B cell (primary cell): ENCODE data around the gene RPS5. TPM values are rescaled to one million over a fixed set of nuclear protein-coding genes. Genes with fewer than 3 reads are reported as not detected.

Experiments used
- ATAC-seq: fragments of 200-7000 bp; cut with Tn5 transposase; one replicate; pipeline ENCODE4 v1.10.0; 2021; ENCODE audit warnings: low read depth, mild to moderate bottlenecking, moderate number of reproducible peaks, moderate library complexity
- CTCF ChIA-PET: fragments of 350-600 bp; sonication (Branson Sonifier 250); formaldehyde crosslinking; loops from one replicate; lab custom pipeline; 2021; ENCODE audit warnings: antibody characterized with exemption, inconsistent platforms; lab: Charles Lee
- POLR2A ChIA-PET: fragments of 350-600 bp; sonication (Branson Sonifier 250); formaldehyde crosslinking; loops from one replicate; lab custom pipeline; 2021; ENCODE audit warnings: antibody characterized with exemption; lab: Charles Lee
- DNase-seq: peaks from one replicate; pipeline ENCODE4 v3.0.0; 2013
- H2AFZ ChIP-seq: 2 replicates; pipeline ENCODE4 v1.6.1; 2012; ENCODE audit warnings: mild to moderate bottlenecking, low read depth, low read length; ENCODE audit not compliant: insufficient read depth, poor library complexity, severe bottlenecking
- H3K27ac ChIP-seq, 2 donors: 1 replicate in 1 of 2; 2 replicates in 1 of 2; pipeline ENCODE4 v1.5.1; 2012 to 2013; ENCODE audit warnings: low read length in 2 of 2, mild to moderate bottlenecking in 2 of 2, moderate library complexity in 1 of 2
- H3K27me3 ChIP-seq, 4 experiments: fragments of 200-600 bp in 1 of 4; sonication (generic) in 1 of 4; replicated peaks in 1 of 4; 1 replicate in 2 of 4; 2 replicates in 2 of 4; pipeline versions ENCODE4 v1.6.1 to v1.7.0; 2013 to 2016; ENCODE audit warnings: low read length in 3 of 4, mild to moderate bottlenecking in 2 of 4, mixed read lengths in 1 of 4, moderate library complexity in 1 of 4; ENCODE audit not compliant: insufficient read depth in 4 of 4, control insufficient read depth in 3 of 4; ENCODE audit errors: control extremely low read depth in 1 of 4
- H3K36me3 ChIP-seq, 2 experiments: replicated peaks in 1 of 2; 1 replicate in 1 of 2; 2 replicates in 1 of 2; pipeline versions ENCODE4 v1.6.1 to v1.7.1; 2013; ENCODE audit warnings: low read length in 1 of 2; ENCODE audit not compliant: insufficient read depth in 2 of 2, control insufficient read depth in 1 of 2; ENCODE audit errors: control extremely low read depth in 1 of 2, extremely low read depth in 1 of 2
- H3K4me1 ChIP-seq, 2 donors: fragments of 200-600 bp in 1 of 2; sonication (generic) in 1 of 2; 1 replicate in 1 of 2; 2 replicates in 1 of 2; pipeline versions ENCODE4 v1.5.1 to v1.6.1; 2013 to 2017; ENCODE audit warnings: low read length in 2 of 2; ENCODE audit not compliant: control insufficient read depth in 2 of 2, insufficient read depth in 2 of 2
- H3K4me2 ChIP-seq: replicated peaks from 2 replicates; pipeline ENCODE3; 2012; ENCODE audit warnings: mild to moderate bottlenecking, low read depth, low read length; ENCODE audit not compliant: poor library complexity, severe bottlenecking
- H3K4me3 ChIP-seq, 5 experiments: fragments of 200-600 bp in 1 of 5; sonication (generic) in 1 of 5; 1 replicate in 3 of 5; 2 replicates in 2 of 5; pipeline versions ENCODE4 v1.5.1 to v1.7.0; 2011 to 2016; ENCODE audit warnings: low read length in 4 of 5, mild to moderate bottlenecking in 4 of 5, low read depth in 2 of 5, control low read depth in 1 of 5, moderate library complexity in 1 of 5; ENCODE audit not compliant: insufficient read depth in 1 of 5; ENCODE audit errors: control extremely low read depth in 1 of 5, extremely low read depth in 1 of 5
- H3K79me2 ChIP-seq: fragments of 200-600 bp; sonication (generic); one replicate; pipeline ENCODE4 v1.6.0; 2016; ENCODE audit warnings: low read length; ENCODE audit not compliant: control insufficient read depth, insufficient read depth
- H3K9ac ChIP-seq: fragments of 200-600 bp; sonication (generic); 2 replicates; pipeline ENCODE4 v1.6.1; 2017; ENCODE audit warnings: mild to moderate bottlenecking, low read length, moderate library complexity
- H3K9me3 ChIP-seq, 3 donors: one replicate each; pipeline versions ENCODE4 v1.6.1 to v1.7.1; 2013; ENCODE audit warnings: low read length in 2 of 3; ENCODE audit not compliant: control insufficient read depth in 2 of 3, insufficient read depth in 1 of 3; ENCODE audit errors: control extremely low read depth in 1 of 3
- H4K20me1 ChIP-seq: 2 replicates; pipeline ENCODE4 v1.6.0; 2012; ENCODE audit warnings: mild to moderate bottlenecking, low read length; ENCODE audit not compliant: insufficient read depth, control insufficient read depth, poor library complexity, severe bottlenecking
- H3K27ac Mint-ChIP-seq: one replicate; pipeline ENCODE4 v1.8.0; 2021; ENCODE audit warnings: mixed read lengths
- H3K27me3 Mint-ChIP-seq: one replicate; pipeline ENCODE4 v1.8.0; 2021; ENCODE audit warnings: mixed read lengths
- H3K4me1 Mint-ChIP-seq: one replicate; pipeline ENCODE4 v1.8.0; 2021; ENCODE audit warnings: mixed read lengths
- H3K4me3 Mint-ChIP-seq: one replicate; pipeline ENCODE4 v1.8.0; 2021; ENCODE audit warnings: mixed read lengths
- H3K9me3 Mint-ChIP-seq: one replicate; pipeline ENCODE4 v1.8.0; 2022; ENCODE audit warnings: mixed read lengths; ENCODE audit not compliant: insufficient read depth
- EZH2 ChIP-seq: IDR thresholded peaks from 2 replicates; pipeline ENCODE4 v1.6.1; 2012; ENCODE audit warnings: borderline replicate concordance, low read depth, mild to moderate bottlenecking, moderate library complexity, low read length; ENCODE audit not compliant: insufficient read depth, poor library complexity, severe bottlenecking
- WGBS: methylation state at CpG from one replicate; pipeline ENCODE4 v1.1.5; 2013; ENCODE audit warnings: missing lambda C conversion rate; ENCODE audit not compliant: insufficient coverage; 5-methylcytosine and 5-hydroxymethylcytosine counted together
- intact Hi-C: fragments of 100-400 bp; cut with micrococcal nuclease; formaldehyde crosslinking; loops from one replicate; pipeline ENCODE4 v1.10.0; 2022
- polyA plus RNA-seq: library from polyadenylated mRNA; depleted of rRNA; stranded (reverse); fragments of >200 nt; gene quantifications from 2 replicates; pipeline ENCODE4 v1.2.3, GENCODE V29; 2012
- total RNA-seq, 2 donors: library from RNA; stranded (reverse); fragments of 120-200 nt in 1 of 2; gene quantifications; 1 replicate in 1 of 2; 2 replicates in 1 of 2; pipeline versions ENCODE4 v1.2.3 to v1.2.4, GENCODE V29; 2013 to 2022
- TF ChIP-seq, protein P1 (sequence below): fragments of 200-600 bp; IDR thresholded peaks from one replicate; pipeline ENCODE4 v1.8.0; 2022; ENCODE audit warnings: antibody characterized with exemption, mild to moderate bottlenecking

The RPS5 gene
- total and polyA plus RNA-seq, 2 donors (not counting 1 experiment from before 2014, with no cell fraction given): 1,311 to 4,330 TPM

DNA sequence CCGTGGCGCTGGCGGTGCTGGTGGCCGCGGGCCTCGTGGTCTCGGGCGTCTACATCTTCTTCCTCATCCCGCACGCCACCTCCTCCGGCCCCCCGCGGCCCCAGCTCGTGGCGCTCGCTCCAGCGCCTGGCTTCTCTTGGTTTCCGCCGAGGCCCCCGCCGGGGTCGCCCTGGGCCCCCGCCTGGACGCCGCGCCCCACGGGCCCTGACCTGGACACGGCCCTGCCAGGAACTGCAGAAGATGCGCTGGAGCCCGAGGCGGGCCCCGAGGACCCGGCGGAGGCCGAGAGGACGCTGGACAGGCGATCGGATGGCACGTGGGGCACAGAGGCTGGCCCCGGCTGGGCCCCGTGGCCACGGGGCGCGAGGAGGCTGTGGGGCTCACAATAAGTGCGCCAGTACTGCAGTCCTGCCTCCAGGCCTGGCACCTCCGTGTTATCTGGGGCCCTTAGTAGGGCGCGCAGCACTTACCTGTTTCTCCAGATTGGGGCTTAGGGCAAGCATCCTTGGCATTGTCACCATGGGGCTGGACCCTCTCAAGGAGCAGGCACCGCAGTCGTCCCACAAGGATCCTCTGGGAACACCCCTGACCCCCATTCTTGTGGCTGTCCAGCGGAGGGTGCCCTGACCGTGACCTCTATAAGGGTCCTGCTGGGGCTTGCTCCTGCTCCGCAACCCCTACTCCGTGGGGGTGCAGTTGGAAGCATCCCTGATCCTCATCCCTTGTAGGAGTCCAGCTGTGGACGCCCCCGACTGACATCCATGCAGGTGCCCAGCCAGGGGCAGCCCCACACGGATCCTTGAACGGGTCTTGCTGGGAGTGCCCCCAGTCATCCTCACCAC lies 9.8 kb downstream of the RPS5 start:
- H3K27ac Mint-ChIP-seq: no peak overlapping the region
- ChIA-PET CTCF (no interaction called here), POLR2A (interaction anchor here (0.7 kb wide), 1 partner anchor 10 kb away, joined by 3 read pairs; the partner anchor contains the start of gene RPS5)
- peaks cover 0 to 30% of the 10 kb centered on the region in 2 experiments for H3K36me3 ChIP-seq
- H3K9ac ChIP-seq: no peak overlapping the region
- H3K4me2 ChIP-seq: peak overlapping the region; percentile 43
- H3K9me3 Mint-ChIP-seq: no peaks in the 10 kb centered on the region
- H4K20me1 ChIP-seq: peaks cover 29% of the 10 kb centered on the region
- H3K4me1 Mint-ChIP-seq: peaks cover 7% of the 10 kb centered on the region
- no peak overlapping the region for H2AFZ ChIP-seq
- ATAC-seq: no peak
- peak; percentile 31 for DNase-seq
- no peak overlapping the region for H3K4me3 ChIP-seq
- WGBS: 42% methylated on average over 58 of the region's 58 CpGs
- H3K79me2 ChIP-seq: peaks cover 14% of the 10 kb centered on the region
- H3K4me3 Mint-ChIP-seq: no peak overlapping the region
- no peak overlapping the region for H3K27ac ChIP-seq
- peaks cover 10 to 17% of the 10 kb centered on the region in 2 donors for H3K4me1 ChIP-seq
- H3K27me3 Mint-ChIP-seq: peaks cover 3% of the 10 kb centered on the region
- TF ChIP-seq, protein P1, sequence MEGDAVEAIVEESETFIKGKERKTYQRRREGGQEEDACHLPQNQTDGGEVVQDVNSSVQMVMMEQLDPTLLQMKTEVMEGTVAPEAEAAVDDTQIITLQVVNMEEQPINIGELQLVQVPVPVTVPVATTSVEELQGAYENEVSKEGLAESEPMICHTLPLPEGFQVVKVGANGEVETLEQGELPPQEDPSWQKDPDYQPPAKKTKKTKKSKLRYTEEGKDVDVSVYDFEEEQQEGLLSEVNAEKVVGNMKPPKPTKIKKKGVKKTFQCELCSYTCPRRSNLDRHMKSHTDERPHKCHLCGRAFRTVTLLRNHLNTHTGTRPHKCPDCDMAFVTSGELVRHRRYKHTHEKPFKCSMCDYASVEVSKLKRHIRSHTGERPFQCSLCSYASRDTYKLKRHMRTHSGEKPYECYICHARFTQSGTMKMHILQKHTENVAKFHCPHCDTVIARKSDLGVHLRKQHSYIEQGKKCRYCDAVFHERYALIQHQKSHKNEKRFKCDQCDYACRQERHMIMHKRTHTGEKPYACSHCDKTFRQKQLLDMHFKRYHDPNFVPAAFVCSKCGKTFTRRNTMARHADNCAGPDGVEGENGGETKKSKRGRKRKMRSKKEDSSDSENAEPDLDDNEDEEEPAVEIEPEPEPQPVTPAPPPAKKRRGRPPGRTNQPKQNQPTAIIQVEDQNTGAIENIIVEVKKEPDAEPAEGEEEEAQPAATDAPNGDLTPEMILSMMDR: no peak
- H3K9me3 ChIP-seq: peaks cover 0 to 12% (median 0%) of the 10 kb centered on the region in 3 donors
- intact Hi-C loops: no loop called here
- H3K27me3 ChIP-seq: peaks cover 0 to 27% (median 10%) of the 10 kb centered on the region in 4 experiments

DNA sequence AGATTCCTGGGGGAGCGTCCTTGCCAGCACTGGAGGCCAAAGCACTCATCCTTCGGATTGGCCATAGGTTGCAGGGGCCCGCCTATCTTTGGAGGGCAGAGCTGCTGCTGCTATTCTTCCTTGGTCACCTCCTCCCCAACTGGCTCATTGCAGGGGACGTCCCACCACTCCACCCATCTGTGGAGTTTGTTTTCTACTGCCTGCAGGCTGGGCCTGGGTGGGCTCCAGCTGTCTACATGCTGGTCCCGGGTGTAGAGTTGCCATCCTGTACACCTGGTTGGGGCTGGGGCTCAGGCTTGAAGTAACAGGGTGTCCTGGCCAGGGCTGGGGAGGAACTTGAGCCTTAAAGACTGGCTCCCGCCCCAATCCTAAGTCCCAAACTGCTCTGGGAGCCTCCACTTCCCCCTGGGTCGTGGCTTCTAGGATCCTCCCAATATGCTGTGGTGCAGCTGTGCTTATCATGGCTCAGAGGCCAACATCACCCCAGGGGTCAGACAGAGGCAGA lies 10.5 kb downstream of the RPS5 start:
- TF ChIP-seq, protein P1: no peak
- no peak for TF ChIP-seq EZH2
- Histone ChIP-seq H3K36me3 (peaks cover 0 to 27% of the 10 kb centered on the region in 2 experiments), H3K27me3 (peaks cover 0 to 27% (median 10%) of the 10 kb centered on the region in 4 experiments), H3K27ac (no peak overlapping the region), H3K9me3 (peaks cover 0 to 12% (median 0%) of the 10 kb centered on the region in 3 donors), H4K20me1 (peaks cover 23% of the 10 kb centered on the region), H2AFZ (no peak overlapping the region), H3K79me2 (peaks cover 7% of the 10 kb centered on the region), H3K9ac (no peak overlapping the region), H3K4me2 (no peak overlapping the region), H3K4me3 (no peak overlapping the region), H3K4me1 (peaks cover 10 to 21% of the 10 kb centered on the region in 2 donors)
- Mint-ChIP-seq H3K27ac (no peak overlapping the region), H3K4me3 (no peak overlapping the region), H3K27me3 (peaks cover 3% of the 10 kb centered on the region), H3K4me1 (peaks cover 7% of the 10 kb centered on the region), H3K9me3 (no peaks in the 10 kb centered on the region)
- no peak for DNase-seq
- WGBS: 90% methylated on average over 7 of the region's 7 CpGs
- ChIA-PET CTCF (no interaction called here), POLR2A (no interaction called here)
- intact Hi-C loops: no loop called here
- ATAC-seq: no peak
